Choroid plexus epithelial cell (primary cell): ENCODE measurements around the gene GRID2.
A peak's percentile ranks its signal among the peaks of the same experiment; 100 is the strongest.

ENCODE experiments used
- DNase-seq: peaks from one replicate; pipeline ENCODE4 v3.0.0-alpha.2; 2010; ENCODE audit warnings: low read depth
- H3K4me3 ChIP-seq: 2 replicates; pipeline ENCODE4 v1.5.1; 2011; ENCODE audit warnings: low read depth, mild to moderate bottlenecking, control low read depth, low read length, moderate library complexity
- TF ChIP-seq, protein P1 (sequence below): conservative IDR thresholded peaks from 2 replicates; pipeline ENCODE4 v1.5.1; 2011; ENCODE audit warnings: low read depth, mild to moderate bottlenecking, control low read depth, inconsistent platforms, low read length, moderate library complexity

GRID2 gene

DNA sequence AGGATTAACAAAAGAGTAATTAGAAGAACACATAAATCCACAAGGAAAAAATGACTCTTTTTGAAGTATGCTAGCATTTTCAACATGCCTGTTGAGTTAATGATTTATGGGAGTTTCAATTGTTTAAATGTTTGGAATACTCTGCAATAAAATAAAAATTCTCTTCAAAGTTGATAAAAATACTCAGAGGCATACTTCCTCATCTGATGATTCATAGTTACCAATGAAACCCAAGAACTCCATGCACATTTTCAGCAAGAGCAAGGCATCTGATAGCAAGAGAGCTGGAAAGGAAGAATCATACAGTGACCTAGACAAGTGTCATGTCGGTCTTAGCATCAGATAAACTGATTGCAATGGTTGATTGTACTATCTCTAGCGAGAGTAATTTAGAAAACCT, 1081.1 kb downstream of the GRID2 start:
- DNase-seq, result peak; percentile 63
- TF ChIP-seq, protein P1, sequence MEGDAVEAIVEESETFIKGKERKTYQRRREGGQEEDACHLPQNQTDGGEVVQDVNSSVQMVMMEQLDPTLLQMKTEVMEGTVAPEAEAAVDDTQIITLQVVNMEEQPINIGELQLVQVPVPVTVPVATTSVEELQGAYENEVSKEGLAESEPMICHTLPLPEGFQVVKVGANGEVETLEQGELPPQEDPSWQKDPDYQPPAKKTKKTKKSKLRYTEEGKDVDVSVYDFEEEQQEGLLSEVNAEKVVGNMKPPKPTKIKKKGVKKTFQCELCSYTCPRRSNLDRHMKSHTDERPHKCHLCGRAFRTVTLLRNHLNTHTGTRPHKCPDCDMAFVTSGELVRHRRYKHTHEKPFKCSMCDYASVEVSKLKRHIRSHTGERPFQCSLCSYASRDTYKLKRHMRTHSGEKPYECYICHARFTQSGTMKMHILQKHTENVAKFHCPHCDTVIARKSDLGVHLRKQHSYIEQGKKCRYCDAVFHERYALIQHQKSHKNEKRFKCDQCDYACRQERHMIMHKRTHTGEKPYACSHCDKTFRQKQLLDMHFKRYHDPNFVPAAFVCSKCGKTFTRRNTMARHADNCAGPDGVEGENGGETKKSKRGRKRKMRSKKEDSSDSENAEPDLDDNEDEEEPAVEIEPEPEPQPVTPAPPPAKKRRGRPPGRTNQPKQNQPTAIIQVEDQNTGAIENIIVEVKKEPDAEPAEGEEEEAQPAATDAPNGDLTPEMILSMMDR, result no peak
- no peak overlapping the region for H3K4me3 ChIP-seq

- no peak overlapping the region for H3K4me3 ChIP-seq
- DNase-seq, result peak; percentile 61
- TF ChIP-seq, protein P1, result no peak
Measured at GRCh38 chr4:93394545-93395081, 1090.8 kb downstream of the GRID2 start.

DNA sequence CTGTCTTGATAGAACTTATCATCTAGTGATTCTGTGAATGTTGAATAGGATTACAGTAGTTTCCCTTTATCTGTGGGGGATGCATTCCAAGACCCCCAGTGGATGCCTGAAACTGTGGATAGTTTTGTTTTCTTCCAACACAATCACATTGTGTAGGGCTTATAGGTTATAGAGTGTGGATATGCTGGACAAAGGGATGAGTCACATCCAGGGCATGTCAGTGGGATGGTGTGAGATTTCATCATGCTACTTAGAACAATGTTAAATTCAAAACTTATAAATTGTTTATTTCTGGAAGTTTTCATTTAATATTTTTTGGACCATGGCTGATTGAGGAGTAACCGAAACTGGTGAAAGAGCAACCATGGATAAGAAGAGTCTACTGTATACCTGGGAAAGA, 1092.5 kb downstream of the GRID2 start:
- TF ChIP-seq, protein P1, result no peak
- DNase-seq, result peak; percentile 85
- no peak overlapping the region for H3K4me3 ChIP-seq

DNA sequence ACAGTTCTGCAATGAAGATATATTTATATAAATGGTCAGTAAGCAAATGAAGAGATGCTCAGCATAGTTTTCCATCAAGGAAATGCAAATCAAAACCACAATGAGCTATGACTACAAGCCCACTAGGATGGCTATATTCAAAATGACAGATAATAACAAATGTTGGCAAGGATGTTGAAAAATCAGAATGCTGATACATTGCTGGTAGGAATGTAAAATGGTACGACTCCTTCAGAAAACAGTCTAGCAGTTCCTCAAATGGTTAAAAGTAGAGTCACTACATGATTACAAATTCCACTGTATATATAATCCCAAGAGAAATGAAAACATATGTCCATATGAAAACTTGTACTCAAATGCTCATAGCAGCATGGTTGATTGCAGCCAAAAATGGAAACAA, 1099.8 kb downstream of the GRID2 start:
- H3K4me3 ChIP-seq, result no peak overlapping the region
- no peak for DNase-seq
- TF ChIP-seq, protein P1, result no peak

DNA sequence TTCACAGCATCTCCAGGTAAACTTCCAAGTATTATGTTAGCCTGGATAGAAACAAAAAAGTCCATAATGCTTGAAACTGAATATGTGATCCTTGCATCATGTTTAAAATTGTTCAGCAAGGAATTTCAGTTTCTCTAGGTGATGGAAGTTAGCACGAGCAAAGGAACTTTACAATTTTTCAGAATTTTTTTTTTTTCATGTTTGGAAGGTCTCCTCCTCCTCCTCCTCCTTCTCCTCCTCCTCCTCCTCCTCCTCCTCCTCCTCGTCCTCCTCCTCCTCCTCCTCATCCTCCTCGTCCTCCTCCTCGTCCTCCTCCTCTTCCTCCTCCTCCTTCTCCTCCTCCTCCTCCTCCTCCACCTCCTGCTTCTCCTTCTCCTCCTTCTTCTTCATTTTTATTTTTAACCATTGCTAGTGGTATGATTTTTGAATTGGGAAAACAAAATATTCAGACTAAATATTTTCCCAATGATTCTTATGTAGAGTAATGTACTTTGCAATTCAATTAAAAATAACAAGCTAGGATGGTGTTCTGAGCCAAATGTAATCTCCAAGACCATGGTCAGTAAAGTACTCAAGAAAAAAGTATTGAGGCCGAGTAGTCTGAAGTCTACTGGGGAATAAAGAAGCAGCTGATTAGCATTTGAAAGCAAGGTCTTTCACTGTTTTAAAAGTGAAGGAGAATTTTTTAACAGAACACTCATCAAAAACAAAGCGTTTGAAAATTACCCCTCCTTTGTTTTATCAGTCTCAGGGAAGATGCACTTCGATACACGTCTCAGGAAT, 1103.9 kb downstream of the GRID2 start:
- TF ChIP-seq, protein P1, result no peak

GRCh38 chr4:93409035-93409434, 1105.3 kb downstream of the GRID2 start:
- no peak overlapping the region for H3K4me3 ChIP-seq
- no peak for DNase-seq
- TF ChIP-seq, protein P1, result no peak

More for the DNA sequence above, 1103.9 kb downstream of the GRID2 start:
- H3K4me3 ChIP-seq, result no peak overlapping the region
- DNase-seq, result no peak
